ENCODE data around the gene SLIT3. TPM values are rescaled to one million over a fixed set of nuclear protein-coding genes. Genes with fewer than 3 reads are reported as not detected.

Gene SLIT3
- total and polyA plus RNA-seq, 8 donors: 1.2 to 24.5 (median 8.6) TPM

- TF ChIP-seq POLR2A (IDR thresholded peaks at IDR 0.05) (no peak), EP300 (IDR thresholded peaks at IDR 0.05) (no peak), POLR2AphosphoS5 (IDR thresholded peaks at IDR 0.05) (no peak), CTCF (IDR thresholded peaks at IDR 0.05) (no peak)
- intact Hi-C loops (cut with DNase I; ENCODE audit: low total_unique reads): no loop called here
- H3K4me3 ChIP-seq: no peak overlapping the region
Measured at GRCh38 chr5:169149317-169149716, 151.6 kb downstream of the SLIT3 start.

GRCh38 chr5:169148138-169148740 is 152.7 kb downstream of the SLIT3 start:
- whole genome bisulfite sequencing, 5 donors: 63 to 77% (median 66%) methylated on average over 10 of the region's 10 CpGs
- intact Hi-C loops (cut with DNase I; ENCODE audit: low total_unique reads): no loop called here
- Histone ChIP-seq H3K9me3 (no peaks in the 10 kb centered on the region), H3K36me3 (no peaks in the 10 kb centered on the region), H3K27ac (no peak overlapping the region), H3K4me3 (no peak overlapping the region), H3K27me3 (no peaks in the 10 kb centered on the region), H3K4me1 (peaks cover 0 to 46% (median 25%) of the 10 kb centered on the region in 4 donors)
- TF ChIP-seq EP300 (IDR thresholded peaks at IDR 0.05) (no peak), POLR2A (IDR thresholded peaks at IDR 0.05) (no peak), POLR2AphosphoS5 (IDR thresholded peaks at IDR 0.05) (no peak), CTCF (IDR thresholded peaks at IDR 0.05) (no peak)
- DNase-seq: no peak

More at GRCh38 chr5:169149317-169149716, 151.6 kb downstream of the SLIT3 start:
- H3K27ac ChIP-seq: no peak overlapping the region
- no peaks in the 10 kb centered on the region for H3K27me3 ChIP-seq
- H3K9me3 ChIP-seq: no peaks in the 10 kb centered on the region
- H3K36me3 ChIP-seq: no peaks in the 10 kb centered on the region
- peaks cover 0 to 48% (median 26%) of the 10 kb centered on the region in 4 donors for H3K4me1 ChIP-seq
- 55 to 82% (median 68%) methylated on average over 4 of the region's 4 CpGs for WGBS, 5 donors
- no peak for DNase-seq

- H3K4me3 ChIP-seq: no peak overlapping the region
- peaks cover under 1 to 46% (median 27%) of the 10 kb centered on the region in 4 donors for H3K4me1 ChIP-seq
- 52 to 79% (median 66%) methylated on average over 4 of the region's 4 CpGs for WGBS, 5 donors
- H3K9me3 ChIP-seq: no peaks in the 10 kb centered on the region
- H3K27me3 ChIP-seq: no peaks in the 10 kb centered on the region
- no peak for DNase-seq
- TF ChIP-seq EP300 (IDR thresholded peaks at IDR 0.05) (no peak), POLR2A (IDR thresholded peaks at IDR 0.05) (no peak), POLR2AphosphoS5 (IDR thresholded peaks at IDR 0.05) (no peak), CTCF (IDR thresholded peaks at IDR 0.05) (no peak)
- intact Hi-C loops (cut with DNase I; ENCODE audit: low total_unique reads): no loop called here
- H3K36me3 ChIP-seq: no peaks in the 10 kb centered on the region
- no peak overlapping the region for H3K27ac ChIP-seq
Measured at GRCh38 chr5:169147534-169147933, 153.4 kb downstream of the SLIT3 start.

GRCh38 chr5:169146158-169146557 is 154.8 kb downstream of the SLIT3 start:
- Histone ChIP-seq H3K4me3 (no peak overlapping the region), H3K4me1 (peaks cover 3 to 46% (median 27%) of the 10 kb centered on the region in 4 donors), H3K27ac (no peak overlapping the region), H3K9me3 (no peaks in the 10 kb centered on the region), H3K27me3 (no peaks in the 10 kb centered on the region), H3K36me3 (no peaks in the 10 kb centered on the region)
- no peak for DNase-seq
- TF ChIP-seq EP300 (IDR thresholded peaks at IDR 0.05) (no peak), POLR2A (IDR thresholded peaks at IDR 0.05) (no peak), CTCF (IDR thresholded peaks at IDR 0.05) (no peak), POLR2AphosphoS5 (IDR thresholded peaks at IDR 0.05) (no peak)
- intact Hi-C loops (cut with DNase I; ENCODE audit: low total_unique reads): no loop called here
- WGBS, 5 donors: 89 to 93% (median 91%) methylated on average over 8 of the region's 8 CpGs

All from stomach (tissue), 9 donors.